GM18519 (cell line): ENCODE data around the gene HBM.
"Not testable (repeated sequence)": the region's sequence is repeated elsewhere in the genome, so short reads cannot be mapped to it uniquely, and the experiment has no call there.

Source experiments
- ATAC-seq: cut with Tn5 transposase; IDR thresholded peaks from one replicate; pipeline ENCODE4 v1.9.1; 2021; ENCODE audit warnings: mild to moderate bottlenecking, moderate library complexity; ENCODE audit not compliant: unreplicated experiment, low FRiP score

The HBM gene, protein sequence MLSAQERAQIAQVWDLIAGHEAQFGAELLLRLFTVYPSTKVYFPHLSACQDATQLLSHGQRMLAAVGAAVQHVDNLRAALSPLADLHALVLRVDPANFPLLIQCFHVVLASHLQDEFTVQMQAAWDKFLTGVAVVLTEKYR

DNA sequence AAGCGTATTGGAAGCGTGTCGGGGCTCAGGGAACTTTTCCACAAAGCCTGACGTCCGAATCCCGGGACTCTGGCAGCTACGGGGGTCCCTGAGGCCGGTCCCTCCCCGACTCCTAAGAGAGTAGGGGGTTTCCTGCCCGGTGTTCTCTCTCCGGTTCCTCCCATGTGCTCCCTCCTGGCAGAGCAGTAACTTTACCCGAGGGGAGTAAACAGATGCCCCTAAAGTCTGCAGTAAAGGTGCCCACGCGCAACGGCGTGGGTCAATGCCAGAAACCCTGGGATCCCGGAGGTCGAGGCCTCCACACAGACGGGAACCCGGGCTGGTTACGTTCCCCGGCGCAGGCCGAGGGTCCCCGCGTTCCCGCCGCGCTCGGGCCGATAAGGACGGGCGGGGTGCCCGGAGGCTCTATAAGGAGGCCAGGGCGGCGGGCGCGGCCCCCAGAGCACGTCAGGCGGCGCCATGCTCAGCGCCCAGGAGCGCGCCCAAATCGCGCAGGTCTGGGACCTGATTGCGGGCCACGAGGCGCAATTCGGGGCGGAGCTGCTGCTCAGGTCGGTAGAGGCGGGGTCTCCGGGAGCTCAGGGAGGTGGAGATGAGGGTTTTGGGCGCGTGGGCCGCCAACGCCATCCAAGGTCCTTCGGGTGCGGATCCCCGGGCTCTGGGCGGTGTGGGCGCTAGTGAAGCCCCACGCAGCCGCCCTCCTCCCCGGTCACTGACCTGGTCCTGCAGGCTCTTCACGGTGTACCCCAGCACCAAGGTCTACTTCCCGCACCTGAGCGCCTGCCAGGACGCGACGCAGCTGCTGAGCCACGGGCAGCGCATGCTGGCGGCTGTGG lies at the start of gene HBM:
HBM (plus strand) TSS at position 440 of the 836 bp plus-strand sequence; CDS start at position 460, 20 bp downstream.
- ATAC-seq, result no peak

DNA sequence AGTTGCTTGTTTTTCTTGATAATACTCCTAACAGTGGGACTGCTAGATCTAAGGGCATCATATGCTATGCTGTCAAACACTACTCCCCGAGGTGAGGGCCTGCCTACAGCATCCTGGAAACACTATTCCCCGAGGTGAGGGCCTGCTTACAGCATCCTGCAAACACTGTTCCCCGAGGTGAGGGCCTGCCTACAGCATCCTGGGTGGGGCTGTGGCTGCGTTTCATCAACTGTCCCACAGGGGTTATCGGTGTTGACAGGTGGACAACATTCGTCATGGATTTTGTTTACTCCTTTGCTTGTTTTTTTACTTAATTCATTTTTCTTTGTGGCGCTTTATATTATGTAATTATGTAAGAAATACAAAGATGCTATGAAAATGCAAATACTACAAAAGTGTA lies 49.8 kb upstream of the HBM start:
- no peak for ATAC-seq

DNA sequence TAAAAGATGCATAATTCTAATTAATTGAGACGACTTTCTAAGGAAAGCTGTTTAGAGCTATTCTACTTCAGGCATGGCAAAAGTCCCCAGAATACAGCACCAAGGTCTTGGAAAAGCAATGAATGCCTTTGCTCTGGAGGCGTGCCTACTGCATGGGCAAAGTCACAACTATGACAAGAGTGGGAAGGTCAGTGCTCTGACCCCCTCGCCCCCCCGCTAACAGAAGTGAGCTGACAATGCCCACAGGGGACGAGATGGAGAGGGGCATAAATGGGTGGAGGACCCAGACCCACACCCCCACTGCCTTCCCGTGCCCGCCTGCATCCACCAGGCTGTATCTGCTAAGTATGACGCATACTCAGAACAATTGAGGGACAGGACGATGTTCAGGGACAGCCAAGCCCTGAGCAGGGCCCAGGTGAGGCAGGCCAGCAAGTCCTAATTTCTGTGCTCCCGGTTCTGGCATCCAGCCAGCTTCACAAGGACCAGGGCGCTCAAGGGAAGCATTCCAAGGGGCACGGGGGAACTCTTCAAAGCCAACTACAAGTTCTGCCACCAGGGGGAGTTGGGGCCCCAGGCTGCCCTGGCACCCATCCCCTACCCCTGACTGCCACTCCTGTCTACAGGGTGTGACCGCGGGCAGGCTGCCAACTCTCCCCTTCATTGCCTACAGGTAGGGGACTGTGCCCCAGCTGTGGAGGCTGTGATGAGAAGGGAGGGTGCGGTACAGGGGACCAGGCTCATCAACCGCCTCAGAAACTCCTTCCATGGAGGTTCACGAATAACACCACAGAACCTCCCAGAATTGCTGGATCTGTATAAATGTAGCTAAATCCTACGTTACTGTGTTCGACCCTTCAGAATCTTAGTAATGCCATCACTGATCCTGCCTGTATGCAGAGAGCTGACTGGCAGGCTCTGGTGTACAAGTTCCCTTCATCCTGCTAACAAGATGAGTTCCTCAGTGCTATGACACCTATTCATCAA lies 48.1 kb upstream of the HBM start:
- ATAC-seq, result no peak

DNA sequence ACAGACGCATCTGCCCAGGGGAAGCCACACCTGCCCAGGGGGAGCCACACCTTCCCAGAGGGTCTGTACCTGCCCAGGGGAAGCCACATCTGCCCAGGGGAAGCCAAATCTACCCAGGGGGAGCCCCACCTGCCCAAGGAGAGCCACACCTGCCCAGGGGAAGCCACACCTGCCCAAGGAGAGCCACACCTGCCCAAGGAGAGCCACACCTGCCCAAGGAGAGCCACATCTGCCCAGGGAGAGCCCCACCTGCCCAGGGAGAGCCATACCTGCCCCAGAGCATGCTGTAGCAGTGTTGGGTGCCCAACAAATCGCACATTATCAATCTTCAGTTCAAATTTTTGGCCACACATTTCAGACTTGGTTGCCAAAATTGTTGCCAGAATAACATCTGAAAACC lies 46.9 kb upstream of the HBM start:
- ATAC-seq, result no peak

DNA sequence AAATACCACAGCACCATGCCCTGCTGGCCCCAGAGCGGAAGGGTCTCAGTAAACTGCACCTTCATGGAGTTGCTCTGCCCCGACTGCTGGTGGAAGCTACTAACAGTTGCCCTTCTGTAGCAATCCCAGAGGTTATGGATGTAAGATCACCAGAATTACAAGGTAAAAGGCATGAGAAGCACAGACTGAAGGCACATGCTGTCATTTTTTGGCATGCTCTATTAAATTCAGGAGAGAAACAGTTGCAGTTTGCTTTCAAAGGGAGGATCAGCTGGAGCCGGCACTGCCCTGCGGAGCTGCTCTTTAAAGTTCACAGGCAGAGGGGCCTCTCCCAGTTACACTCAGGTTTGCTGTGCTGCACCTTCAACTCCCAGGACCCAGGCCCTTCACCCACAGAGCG lies 46.5 kb upstream of the HBM start:
- no peak for ATAC-seq

DNA sequence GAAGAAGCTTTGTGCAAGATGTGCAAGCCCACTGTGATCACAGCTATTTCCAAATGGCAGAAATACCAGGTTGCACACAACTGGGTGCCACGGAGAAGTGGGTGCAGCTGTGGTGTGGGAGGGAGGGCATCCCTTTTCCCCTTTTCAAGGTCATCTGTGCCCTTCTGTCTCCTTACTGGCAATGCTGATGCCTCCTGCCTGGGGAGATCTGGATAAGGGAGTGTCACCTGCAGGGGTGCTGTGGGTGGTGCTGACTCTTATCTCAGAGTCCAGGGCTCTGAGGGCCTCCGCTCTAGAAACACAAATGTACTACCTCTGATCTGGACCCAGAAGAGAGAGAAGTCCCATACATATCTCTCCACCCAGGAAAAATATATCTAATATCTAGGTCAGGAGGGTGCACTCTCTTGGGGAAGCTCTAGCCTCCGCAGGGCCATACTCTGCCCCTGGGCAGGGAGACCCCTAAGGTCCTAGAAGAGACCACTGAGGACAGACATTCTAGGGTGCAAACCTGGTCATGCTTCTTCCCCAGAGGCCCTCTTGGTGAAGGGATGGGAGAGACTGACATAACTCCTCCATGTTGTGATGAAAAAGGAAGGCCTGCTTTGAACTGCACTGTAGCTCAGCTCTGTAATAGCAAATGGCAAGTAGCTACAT lies 45.8 kb upstream of the HBM start:
- no peak for ATAC-seq

DNA sequence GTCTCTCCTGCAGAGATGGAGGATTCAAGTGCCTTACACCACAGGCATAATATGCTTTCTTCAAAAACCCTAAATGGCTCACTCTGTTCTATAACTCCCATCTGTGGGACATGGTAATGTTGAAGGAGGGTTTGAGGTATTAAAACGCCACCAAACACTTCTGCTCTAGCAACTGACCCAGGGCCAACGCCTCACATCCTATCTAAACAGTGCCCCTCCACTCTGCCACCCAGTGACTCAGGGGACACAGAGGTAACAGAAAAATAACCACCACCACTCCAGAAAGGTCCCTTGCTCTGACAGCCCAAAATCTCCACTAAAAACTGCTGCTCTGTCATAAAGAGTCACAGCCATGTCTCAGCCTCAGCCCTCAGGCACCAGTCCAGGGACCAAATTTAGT lies 45.0 kb upstream of the HBM start:
- ATAC-seq, result no peak

DNA sequence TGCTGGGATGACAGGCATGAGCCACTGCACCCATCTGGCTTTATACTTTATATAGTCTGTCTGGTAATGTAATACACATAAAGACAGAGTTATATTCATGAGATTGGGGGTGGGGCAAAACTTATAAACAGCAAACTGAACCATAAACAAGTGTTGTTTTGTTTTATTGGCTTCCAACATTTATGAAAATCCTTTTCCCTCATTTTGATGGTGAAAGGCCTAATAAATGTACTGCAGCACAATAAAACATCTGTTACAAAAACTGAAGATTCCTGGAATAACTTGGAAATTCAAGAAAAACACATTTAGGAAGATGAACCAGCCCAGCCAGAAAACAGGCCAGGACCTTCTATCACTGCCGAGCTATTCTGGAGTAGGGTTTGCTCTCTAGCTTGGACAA lies 43.4 kb upstream of the HBM start:
- ATAC-seq, result no peak

DNA sequence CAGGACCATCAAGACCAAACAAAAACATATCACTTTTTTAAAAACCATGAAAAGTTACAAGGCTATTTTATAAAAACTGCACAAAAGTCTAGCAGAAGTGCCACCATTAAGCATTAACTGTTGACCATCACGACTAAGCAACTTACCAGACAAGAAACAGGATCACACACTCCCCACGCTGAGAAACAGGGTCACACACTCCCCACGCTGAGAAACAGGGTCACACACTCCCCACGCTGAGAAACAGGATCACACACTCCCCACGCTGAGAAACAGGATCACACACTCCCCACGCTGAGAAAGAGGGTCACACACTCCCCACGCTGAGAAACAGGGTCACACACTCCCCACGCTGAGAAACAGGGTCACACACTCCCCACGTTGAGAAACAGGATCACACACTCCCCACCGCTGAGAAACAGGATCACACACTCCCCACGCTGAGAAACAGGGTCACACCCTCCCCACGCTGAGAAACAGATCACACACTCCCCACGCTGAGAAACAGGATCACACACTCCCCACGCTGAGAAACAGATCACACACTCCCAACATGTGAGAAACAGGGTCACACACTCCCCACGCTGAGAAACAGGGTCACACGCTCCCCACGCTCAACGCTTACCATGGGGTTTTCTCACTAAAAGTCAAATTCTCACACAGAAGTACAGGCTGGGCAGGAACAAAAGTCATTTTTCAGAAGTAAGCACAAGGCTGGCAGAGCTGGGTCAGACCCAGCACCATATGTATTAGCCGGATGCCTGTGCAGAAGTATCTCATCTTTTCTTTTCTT lies 42.0 kb upstream of the HBM start:
- ATAC-seq, result not testable (repeated sequence)

DNA sequence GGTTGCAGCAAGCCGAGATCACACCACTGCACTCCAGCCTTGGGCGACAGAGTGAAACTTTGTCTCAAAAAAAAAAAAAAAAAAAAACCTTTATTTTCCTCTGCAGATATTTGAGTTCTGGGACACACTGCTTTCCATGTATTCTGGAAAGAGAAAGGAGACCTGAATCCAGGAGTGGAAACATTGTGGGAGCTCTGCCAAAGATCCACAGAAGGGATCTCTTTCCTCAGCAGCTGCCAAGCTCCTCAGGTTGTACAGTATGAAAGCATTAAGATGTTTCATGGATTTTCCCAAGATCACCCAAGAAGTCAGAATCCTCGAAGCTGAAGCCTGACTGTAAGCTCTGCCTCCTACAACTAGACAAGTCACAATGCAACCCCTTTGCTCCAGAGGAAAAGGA lies 40.8 kb upstream of the HBM start:
- ATAC-seq, result no peak

DNA sequence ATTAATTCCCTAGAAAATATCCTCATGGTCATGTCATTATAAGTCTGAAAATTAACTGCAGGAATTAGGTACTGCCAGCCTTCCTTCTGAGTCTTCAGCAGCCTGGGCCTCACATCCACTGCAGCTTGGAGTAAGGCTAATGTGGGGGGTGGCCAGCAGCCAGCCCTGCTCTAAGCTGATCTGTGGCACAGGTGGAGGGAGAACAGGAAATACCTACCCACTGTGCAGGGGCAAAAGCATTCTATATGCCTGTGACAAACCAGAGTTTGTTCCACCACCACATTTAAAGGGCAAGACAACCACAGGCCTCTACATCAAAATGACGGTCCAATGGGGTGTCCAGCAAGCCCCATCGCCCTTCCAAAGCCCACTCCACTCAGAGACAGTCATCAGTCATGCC lies 36.7 kb upstream of the HBM start:
- ATAC-seq, result no peak

DNA sequence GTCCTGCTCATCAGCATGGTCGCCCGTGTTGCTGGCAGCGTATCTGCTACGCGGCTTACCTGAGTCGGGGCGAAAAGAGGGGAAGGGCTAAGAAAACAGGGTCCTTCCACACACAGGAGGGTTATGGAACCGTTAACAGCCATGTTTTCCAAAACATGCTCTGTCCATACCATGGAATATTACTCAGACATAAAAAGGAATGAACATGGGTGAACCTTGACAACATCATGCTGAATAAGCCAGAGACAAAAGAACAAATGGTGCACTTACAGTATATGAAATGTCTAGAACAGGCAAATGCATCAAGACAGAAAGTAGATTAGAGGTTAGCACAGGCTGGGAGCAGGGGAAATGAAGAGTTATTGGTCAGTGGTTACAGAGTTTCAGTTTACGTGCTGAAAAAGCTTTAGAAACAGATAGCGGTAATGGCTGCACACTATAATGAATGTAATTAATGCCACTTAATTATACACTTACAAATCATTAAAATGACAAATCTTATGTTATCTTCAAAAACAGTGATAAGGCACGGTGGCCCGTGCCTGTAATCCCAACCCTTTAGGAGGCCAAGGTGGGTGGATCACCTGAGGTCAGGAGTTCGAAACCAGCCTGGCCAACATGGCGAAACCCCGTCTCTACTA lies 35.1 kb upstream of the HBM start:
- ATAC-seq, result no peak

DNA sequence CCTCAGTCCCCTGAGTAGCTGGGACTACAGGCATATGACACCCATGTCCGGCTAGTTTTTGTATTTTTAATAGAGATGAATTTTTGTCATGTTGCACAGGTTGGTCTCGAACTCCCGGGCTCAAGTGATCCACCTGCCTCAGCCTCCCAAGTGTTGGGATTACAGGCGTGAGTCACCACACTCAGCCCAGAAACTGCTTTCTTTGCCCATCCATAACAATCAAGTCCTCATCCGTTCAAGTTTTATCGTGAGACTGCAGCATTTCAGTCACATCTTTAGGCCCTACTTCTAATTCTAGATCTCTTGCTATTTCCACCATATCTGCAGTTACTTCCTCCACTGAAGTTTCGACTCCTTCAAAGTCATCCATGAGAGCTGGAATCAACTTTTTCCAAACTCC lies 33.7 kb upstream of the HBM start:
- no peak for ATAC-seq

DNA sequence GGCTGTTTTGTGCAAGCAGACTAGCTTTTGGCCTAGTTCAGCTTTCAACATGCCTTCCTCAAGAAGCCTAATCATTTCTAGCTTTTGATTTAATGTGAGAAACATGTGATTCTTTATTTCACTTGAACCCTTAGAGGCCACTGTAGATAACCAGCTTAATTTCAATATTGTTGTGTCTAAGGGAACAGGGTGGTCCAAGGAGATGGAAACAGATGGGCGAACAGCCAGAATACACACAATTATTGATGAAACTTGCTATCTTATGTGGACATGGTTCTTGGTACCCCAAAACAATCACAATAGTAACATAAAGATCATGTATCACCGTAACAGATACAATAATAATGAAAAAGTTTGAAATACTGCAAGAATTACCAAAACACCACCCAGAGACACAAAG lies 32.1 kb upstream of the HBM start:
- no peak for ATAC-seq

DNA sequence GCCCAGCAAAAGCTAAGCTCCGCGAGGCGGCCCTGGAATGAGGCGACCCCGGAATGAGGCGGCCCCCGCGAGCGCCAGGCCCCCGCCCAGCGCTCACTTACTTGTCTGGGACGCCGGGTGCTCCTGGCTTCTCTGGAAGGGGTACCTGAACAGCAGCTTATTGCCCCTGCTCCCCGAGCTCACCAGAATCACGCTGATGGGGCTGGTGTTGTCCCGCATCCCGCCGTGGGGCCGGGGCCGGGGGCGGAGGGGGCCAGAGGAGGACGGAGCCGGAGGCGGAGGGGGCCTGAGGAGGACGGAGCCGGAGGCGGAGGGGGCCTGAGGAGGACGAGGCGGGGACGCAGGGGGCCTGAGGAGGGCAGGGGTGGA lies 27.7 kb upstream of the HBM start:
- no peak for ATAC-seq

DNA sequence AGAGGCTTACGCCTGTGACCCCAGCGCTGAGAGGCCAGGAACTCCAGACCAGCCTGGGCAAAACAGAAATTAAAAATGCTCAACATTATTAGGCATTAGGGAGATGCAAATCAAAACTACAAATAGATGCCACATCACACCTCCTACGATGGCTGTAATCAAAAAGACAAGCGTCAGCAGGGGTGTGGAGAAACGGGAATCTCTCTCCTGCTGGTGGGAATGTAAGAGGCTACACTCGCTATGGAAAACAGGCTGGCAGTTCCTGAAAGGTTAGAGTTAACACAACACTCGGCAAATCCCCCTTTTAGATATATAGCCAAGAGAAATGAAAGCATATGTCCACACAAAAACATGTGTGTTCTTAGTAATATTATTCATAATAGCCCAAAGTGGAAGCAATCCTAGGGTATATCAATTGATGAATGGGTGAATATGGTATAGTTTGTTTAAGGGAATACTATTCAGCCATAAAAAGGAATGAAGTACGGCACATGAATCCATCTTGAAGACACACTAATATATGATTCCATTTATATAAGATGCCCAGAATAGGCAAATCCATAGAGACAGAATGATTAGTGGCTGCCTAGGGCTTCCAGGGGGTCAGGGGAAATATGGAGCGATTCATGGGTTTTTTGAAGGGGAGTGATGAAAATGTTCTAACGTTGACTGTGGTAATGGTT lies 25.5 kb upstream of the HBM start:
- no peak for ATAC-seq

DNA sequence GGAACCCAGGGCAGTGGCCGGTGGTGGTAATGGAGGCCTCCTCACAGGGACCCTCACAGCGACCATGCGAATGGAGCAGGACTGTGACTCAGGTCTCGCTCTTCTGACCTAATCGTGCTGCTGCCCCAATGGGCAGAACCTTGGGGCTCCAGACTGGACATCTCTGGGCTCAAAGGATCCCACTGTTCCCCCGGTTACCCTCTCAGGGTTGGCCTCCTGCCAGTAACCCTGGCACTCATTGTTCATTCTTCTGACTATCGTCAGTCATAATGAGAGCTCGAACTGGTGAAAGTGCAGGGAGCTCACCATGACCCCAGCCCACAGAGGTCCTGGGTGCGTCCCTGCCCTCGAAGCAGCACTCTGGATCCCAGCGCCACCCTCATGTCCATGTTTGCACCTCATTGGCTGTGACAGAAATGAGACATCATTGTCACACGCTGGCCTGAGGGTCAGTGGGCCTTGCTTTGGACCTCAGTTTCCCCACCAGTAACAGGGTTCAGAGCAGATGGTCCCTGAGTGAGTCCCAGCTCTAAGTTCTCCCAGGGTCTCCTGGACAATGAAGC lies 23.3 kb upstream of the HBM start:
- no peak for ATAC-seq

DNA sequence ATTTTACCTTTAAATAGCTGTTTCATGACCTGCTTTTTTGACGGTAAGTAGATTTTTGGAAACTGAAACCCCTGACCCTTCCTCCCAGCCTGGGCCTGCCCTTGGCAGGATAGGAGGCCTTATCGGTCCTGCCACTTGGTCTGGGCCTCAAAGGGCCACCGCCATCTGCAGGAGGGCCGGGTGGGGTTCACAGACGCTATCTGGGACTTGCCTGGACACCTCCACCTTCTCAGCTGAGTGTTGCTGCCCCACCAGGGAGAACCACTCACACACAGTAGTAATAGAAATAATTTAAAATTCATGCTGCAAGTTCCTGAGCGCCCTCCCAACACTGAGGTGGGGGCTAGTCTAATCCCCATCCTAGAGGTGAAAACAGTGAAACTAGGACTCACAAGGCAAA lies 22.7 kb upstream of the HBM start:
- ATAC-seq, result no peak

DNA sequence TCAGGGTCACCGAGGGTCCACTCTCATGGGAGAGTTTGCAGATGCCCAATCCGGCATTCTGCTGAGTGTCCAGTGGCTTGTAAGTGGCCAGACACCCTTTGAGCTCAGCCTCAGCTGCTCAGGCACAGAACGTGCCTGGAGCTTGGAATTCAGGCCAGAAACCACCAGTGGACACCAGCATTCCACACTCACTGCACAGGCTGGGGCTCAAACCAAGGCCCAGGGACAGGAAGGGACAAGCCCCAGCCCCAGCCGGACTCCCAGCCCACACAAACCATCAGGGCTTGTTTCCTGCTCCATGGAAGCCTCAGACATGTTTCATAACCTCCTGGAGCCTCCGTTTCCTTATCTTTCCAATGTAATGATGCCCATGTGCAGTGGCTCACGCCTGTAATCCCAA lies 22.3 kb upstream of the HBM start:
- ATAC-seq, result no peak
